ENCODE measurements around the gene RMRP.

GRCh38 chr9:35658968-35659220, 1.1 kb upstream of the RMRP start:
- no peak for TF ChIP-seq CTCF (IDR thresholded peaks at IDR 0.05 in 4 of 5, conservative IDR thresholded peaks at IDR 0.05 in 1 of 5)
- TF ChIP-seq POLR2A (IDR thresholded peaks at IDR 0.05), result no peak
